Cardiac ventricle fibroblast (primary cell): ENCODE results near the gene CD40LG. TPM values are rescaled to one million over a fixed set of nuclear protein-coding genes. Genes with fewer than 3 reads are reported as not detected.

ENCODE experiments used
- total RNA-seq: library from RNA; depleted of rRNA; stranded (reverse); fragments of >200 nt; gene quantifications from 2 replicates; pipeline ENCODE4 v1.2.3, GENCODE V29; 2015

CD40LG gene
- total RNA-seq = not detected in 2 replicates

DNA sequence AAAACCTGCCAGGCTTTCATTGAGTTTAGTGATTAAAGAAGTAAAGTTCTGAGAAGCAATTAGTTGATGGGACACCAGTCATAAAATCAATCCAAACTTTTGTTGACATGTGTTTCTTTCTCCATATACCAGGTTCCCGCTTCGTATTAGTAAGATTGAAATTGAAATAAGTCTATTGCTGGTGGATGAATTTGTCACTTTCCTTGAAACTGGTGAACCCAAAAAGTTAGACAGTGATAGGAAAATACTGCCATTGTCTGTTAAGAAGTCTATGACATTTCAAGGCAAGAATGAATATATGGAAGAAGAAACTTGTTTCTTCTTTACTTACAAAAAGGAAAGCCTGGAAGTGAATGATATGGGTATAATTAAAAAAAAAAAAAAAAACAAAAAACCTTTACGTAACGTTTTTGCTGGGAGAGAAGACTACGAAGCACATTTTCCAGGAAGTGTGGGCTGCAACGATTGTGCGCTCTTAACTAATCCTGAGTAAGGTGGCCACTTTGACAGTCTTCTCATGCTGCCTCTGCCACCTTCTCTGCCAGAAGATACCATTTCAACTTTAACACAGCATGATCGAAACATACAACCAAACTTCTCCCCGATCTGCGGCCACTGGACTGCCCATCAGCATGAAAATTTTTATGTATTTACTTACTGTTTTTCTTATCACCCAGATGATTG, at the start of gene CD40LG:
Gene CD40LG (plus strand): TSS at position 482 of the 684 bp plus-strand sequence. CDS start 91 bp downstream, at position 573.

Other genes starting within 250 kb of the CD40LG start
- gene BRS3, start 160.2 kb upstream of the CD40LG start, total RNA-seq = not detected in 2 replicates
- gene HTATSF1, start 150.6 kb upstream of the CD40LG start, total RNA-seq = 28.4 and 37.1 TPM in 2 replicates
- not detected in 2 replicates for gene VGLL1, start 115.9 kb upstream of the CD40LG start, total RNA-seq
- 4.2 and 5.1 TPM in 2 replicates for gene ARHGEF6, start 132.8 kb downstream of the CD40LG start, total RNA-seq
- gene RBMX, start 232.6 kb downstream of the CD40LG start, total RNA-seq = 134 and 150 TPM in 2 replicates